Progenitor cell of endocrine pancreas (in vitro differentiated cells): ENCODE measurements around the gene FOXP1. TPM values are rescaled to one million over a fixed set of nuclear protein-coding genes. Genes with fewer than 3 reads are reported as not detected.

ENCODE experiments used
- DNase-seq: peaks from one replicate; pipeline ENCODE4 v3.0.0; 2021; ENCODE audit warnings: low spot score; ENCODE audit not compliant: unreplicated experiment
- H3K27ac Mint-ChIP-seq: 2 replicates; pipeline ENCODE4 v1.8.0; 2021; ENCODE audit warnings: mild to moderate bottlenecking, moderate library complexity, mixed read lengths
- H3K27me3 Mint-ChIP-seq: 2 replicates; pipeline ENCODE4 v1.8.0; 2021; ENCODE audit warnings: mixed read lengths
- H3K36me3 Mint-ChIP-seq: 2 replicates; pipeline ENCODE4 v1.8.0; 2022; ENCODE audit warnings: mixed read lengths; ENCODE audit not compliant: insufficient read depth
- H3K4me1 Mint-ChIP-seq: 2 replicates; pipeline ENCODE4 v1.8.0; 2021; ENCODE audit warnings: low read depth, mixed read lengths
- H3K4me3 Mint-ChIP-seq: 2 replicates; pipeline ENCODE4 v1.8.0; 2021; ENCODE audit warnings: low read depth, mild to moderate bottlenecking, moderate library complexity, mixed read lengths
- H3K9me3 Mint-ChIP-seq: 2 replicates; pipeline ENCODE4 v1.8.0; 2021; ENCODE audit warnings: low read depth, mixed read lengths
- total RNA-seq: library from RNA; stranded (reverse); gene quantifications from 2 replicates; pipeline ENCODE4 v1.2.1, GENCODE V29; 2021
- TF ChIP-seq, protein P1 (sequence below): fragments of 200-600 bp; sonication (generic); IDR thresholded peaks from one replicate; pipeline ENCODE4 v1.5.0; 2021; ENCODE audit warnings: antibody characterized with exemption, mild to moderate bottlenecking; ENCODE audit not compliant: unreplicated experiment

The FOXP1 gene
- total RNA-seq, 1 donor from 2014 or later, result 242 TPM

- no peak overlapping the region for H3K27ac Mint-ChIP-seq
Measured at GRCh38 chr3:70999730-71000129, 583.8 kb downstream of the FOXP1 start.

DNA sequence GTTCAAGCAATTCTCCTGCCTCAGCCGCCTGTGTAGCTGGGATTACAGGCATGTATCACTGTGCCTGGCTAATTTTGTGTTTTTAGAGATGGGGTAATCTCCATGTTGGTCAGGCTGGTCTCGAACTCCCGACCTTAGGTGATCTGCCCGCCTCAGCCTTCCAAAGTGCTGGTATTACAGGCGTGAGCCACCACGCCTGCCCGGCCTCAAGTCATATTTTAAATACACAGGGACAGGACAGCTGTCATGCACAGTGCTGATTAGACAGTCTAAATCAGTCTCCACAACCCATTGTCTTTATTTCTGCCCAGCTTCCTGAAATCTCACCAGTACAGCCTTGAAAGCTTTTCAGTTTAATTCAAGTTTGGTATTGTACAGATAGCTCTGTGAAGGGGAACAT, 587.4 kb downstream of the FOXP1 start:
- Mint-ChIP-seq H3K4me3 (no peak overlapping the region), H3K4me1 (peaks cover 2% of the 10 kb centered on the region), H3K27ac (no peak overlapping the region), H3K9me3 (no peaks in the 10 kb centered on the region), H3K36me3 (peaks cover 38% of the 10 kb centered on the region), H3K27me3 (no peaks in the 10 kb centered on the region)
- no peak for DNase-seq
- TF ChIP-seq, protein P1, sequence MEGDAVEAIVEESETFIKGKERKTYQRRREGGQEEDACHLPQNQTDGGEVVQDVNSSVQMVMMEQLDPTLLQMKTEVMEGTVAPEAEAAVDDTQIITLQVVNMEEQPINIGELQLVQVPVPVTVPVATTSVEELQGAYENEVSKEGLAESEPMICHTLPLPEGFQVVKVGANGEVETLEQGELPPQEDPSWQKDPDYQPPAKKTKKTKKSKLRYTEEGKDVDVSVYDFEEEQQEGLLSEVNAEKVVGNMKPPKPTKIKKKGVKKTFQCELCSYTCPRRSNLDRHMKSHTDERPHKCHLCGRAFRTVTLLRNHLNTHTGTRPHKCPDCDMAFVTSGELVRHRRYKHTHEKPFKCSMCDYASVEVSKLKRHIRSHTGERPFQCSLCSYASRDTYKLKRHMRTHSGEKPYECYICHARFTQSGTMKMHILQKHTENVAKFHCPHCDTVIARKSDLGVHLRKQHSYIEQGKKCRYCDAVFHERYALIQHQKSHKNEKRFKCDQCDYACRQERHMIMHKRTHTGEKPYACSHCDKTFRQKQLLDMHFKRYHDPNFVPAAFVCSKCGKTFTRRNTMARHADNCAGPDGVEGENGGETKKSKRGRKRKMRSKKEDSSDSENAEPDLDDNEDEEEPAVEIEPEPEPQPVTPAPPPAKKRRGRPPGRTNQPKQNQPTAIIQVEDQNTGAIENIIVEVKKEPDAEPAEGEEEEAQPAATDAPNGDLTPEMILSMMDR, result no peak

More at GRCh38 chr3:70999730-71000129, 583.8 kb downstream of the FOXP1 start:
- no peak for DNase-seq
- H3K27me3 Mint-ChIP-seq, result no peaks in the 10 kb centered on the region
- TF ChIP-seq, protein P1, result no peak
- H3K9me3 Mint-ChIP-seq, result no peaks in the 10 kb centered on the region
- H3K36me3 Mint-ChIP-seq, result peaks cover 27% of the 10 kb centered on the region
- no peak overlapping the region for H3K4me3 Mint-ChIP-seq
- H3K4me1 Mint-ChIP-seq, result peaks cover 23% of the 10 kb centered on the region

GRCh38 chr3:70994644-70995043, 588.9 kb downstream of the FOXP1 start:
- peaks cover 5% of the 10 kb centered on the region for H3K4me1 Mint-ChIP-seq
- TF ChIP-seq, protein P1, result no peak
- peaks cover 36% of the 10 kb centered on the region for H3K36me3 Mint-ChIP-seq
- H3K4me3 Mint-ChIP-seq, result no peak overlapping the region
- no peak for DNase-seq
- H3K27me3 Mint-ChIP-seq, result no peaks in the 10 kb centered on the region
- no peaks in the 10 kb centered on the region for H3K9me3 Mint-ChIP-seq
- peak overlapping the region; percentile 86 for H3K27ac Mint-ChIP-seq

GRCh38 chr3:70992562-70993204, 590.8 kb downstream of the FOXP1 start:
- Mint-ChIP-seq H3K9me3 (no peaks in the 10 kb centered on the region), H3K4me1 (peaks cover 7% of the 10 kb centered on the region), H3K36me3 (peaks cover 33% of the 10 kb centered on the region), H3K27ac (peak overlapping the region; percentile 75), H3K27me3 (no peaks in the 10 kb centered on the region), H3K4me3 (no peak overlapping the region)
- DNase-seq, result no peak
- TF ChIP-seq, protein P1, result no peak

- Mint-ChIP-seq H3K27ac (peak overlapping the region; percentile 19), H3K27me3 (no peaks in the 10 kb centered on the region), H3K9me3 (no peaks in the 10 kb centered on the region), H3K4me1 (peaks cover 9% of the 10 kb centered on the region), H3K4me3 (no peak overlapping the region), H3K36me3 (peaks cover 35% of the 10 kb centered on the region)
- DNase-seq, result no peak
- TF ChIP-seq, protein P1, result no peak
Measured at GRCh38 chr3:70992131-70992530, 591.4 kb downstream of the FOXP1 start.
